K562 (cell line): ENCODE measurements around the gene HAPLN2. TPM values are rescaled to one million over a fixed set of nuclear protein-coding genes. Genes with fewer than 3 reads are reported as not detected.

Experiments
- BRD9 ChIP-seq: fragments of 450-650 bp; IDR thresholded peaks from 2 replicates; pipeline ENCODE4 v1.6.1; 2018; ENCODE audit warnings: low read depth; ENCODE audit not compliant: partially characterized antibody
- GATAD2B ChIP-seq: fragments of 450-650 bp; IDR thresholded peaks from 2 replicates; pipeline ENCODE4 v1.6.1; 2017; ENCODE audit warnings: mild to moderate bottlenecking, borderline replicate concordance
- KDM4B ChIP-seq, 2 experiments: fragments of 450-650 bp in 1 of 2; sonication (generic) in 1 of 2; IDR thresholded peaks; 2 replicates each; pipeline ENCODE4 v1.6.1; 2016 to 2017; ENCODE audit warnings: borderline replicate concordance in 2 of 2, antibody characterized with exemption in 1 of 2, low read depth in 1 of 2, mild to moderate bottlenecking in 1 of 2
- MAFK ChIP-seq: IDR thresholded peaks from 2 replicates; pipeline ENCODE4 v1.6.1; 2011; ENCODE audit warnings: low read length, improper control_type of control experiment
- MGA ChIP-seq: fragments of 450-650 bp; IDR thresholded peaks from 2 replicates; pipeline ENCODE4 v1.6.1; 2016; ENCODE audit warnings: mild to moderate bottlenecking, moderate library complexity
- NFIC ChIP-seq: fragments of 450-650 bp; IDR thresholded peaks from 2 replicates; pipeline ENCODE4 v1.6.1; 2017; ENCODE audit warnings: mild to moderate bottlenecking, inconsistent platforms
- NR2C1 ChIP-seq, 2 experiments: fragments of 450-650 bp; IDR thresholded peaks; 2 replicates each; pipeline ENCODE4 v1.6.1; 2017; ENCODE audit warnings: mild to moderate bottlenecking in 2 of 2, antibody characterized with exemption in 1 of 2, inconsistent platforms in 1 of 2, missing compliant biosample characterization in 1 of 2, missing genetic modification characterization in 1 of 2
- SMARCC2 ChIP-seq: fragments of 450-650 bp; IDR thresholded peaks from 2 replicates; pipeline ENCODE4 v1.6.1; 2017; ENCODE audit warnings: antibody characterized with exemption, moderate library complexity, mild to moderate bottlenecking, low read depth
- ZBTB1 ChIP-seq: sonication (generic); formaldehyde crosslinking; IDR thresholded peaks from 2 replicates; pipeline ENCODE4 v1.8.1; 2023; ENCODE audit warnings: missing genetic modification reagents, low read depth, mild to moderate bottlenecking, borderline replicate concordance
- ZNF507 ChIP-seq: conservative IDR thresholded peaks from 2 replicates; pipeline ENCODE4 v1.6.1; 2017; ENCODE audit warnings: missing genetic modification characterization, missing compliant biosample characterization
- ZNF518B ChIP-seq: fragments of 250-450 bp; sonication (Bioruptor Pico); IDR thresholded peaks from 2 replicates; pipeline ENCODE4 v1.5.0; 2021; ENCODE audit warnings: mild to moderate bottlenecking, moderate library complexity
- ZNF77 ChIP-seq: fragments of 250-450 bp; sonication (Bioruptor Pico); IDR thresholded peaks from 2 replicates; pipeline ENCODE4 v1.5.0; 2020
- polyA plus RNA-seq, 8 experiments: library from polyadenylated mRNA; depleted of rRNA in 4 of 8; stranded (reverse) in 5 of 8; unstranded in 3 of 8; fragments of >200 nt; fragmentation: Nextera tagmentation in 2 of 8; fragmentation: Illumina TruSeq in 1 of 8; extraction: Ambion mirVana in 2 of 8; extraction: Trizol in 1 of 8; gene quantifications; 2 replicates each; pipeline versions ENCODE4 v1.2.1 to v1.2.3, GENCODE V29; 2011 to 2014; ENCODE audit warnings: inconsistent platforms in 1 of 8, missing spikeins in 1 of 8
- total RNA-seq, 7 experiments: library from RNA; depleted of rRNA in 6 of 7; stranded (reverse); fragments of >200 nt in 6 of 7; fragmentation: Illumina TruSeq in 2 of 7; extraction: Trizol in 2 of 7; gene quantifications; 2 replicates each; pipeline versions ENCODE4 v1.2.1 to v1.2.3, GENCODE V29; 2011 to 2021; ENCODE audit warnings: low replicate concordance in 1 of 7

HAPLN2 gene
- total and polyA plus RNA-seq, 9 of the 15 experiments (the other 6 are each of a cell fraction or from before 2014, with no cell fraction given), result 0.14 to 5.2 (median 3.8) TPM; not detected in 4

GRCh38 chr1:156591432-156592157 lies 27.6 kb upstream of the HAPLN2 start, which contains the start of gene NAXE (continued):
- TF ChIP-seq MGA (0 out of 2 replicates have a peak, but pooled peaks have one; percentile 36), GATAD2B (0 out of 2 replicates have a peak, but pooled peaks have one; percentile 70), ZNF518B (CRISPR knock-in tag) (no peak), NFIC (0 out of 2 replicates have a peak, but pooled peaks have one; percentile 21), SMARCC2 (no peak), KDM4B (IDR thresholded peaks at IDR 0.05; ENCODE audit: borderline replicate concordance in 2 of 2, low read depth in 1 of 2) (no peak), BRD9 (peak; percentile 54), ZBTB1 (CRISPR knock-in tag) (no peak), ZNF77 (CRISPR knock-in tag) (no peak), ZNF507 (no peak), NR2C1 (IDR thresholded peaks at IDR 0.05) (no peak), NR2C1 (tag; IDR thresholded peaks at IDR 0.05) (no peak), MAFK (no peak)
